CMK (cell line): ENCODE results near the gene ENO4.

ENCODE experiments used
- DNase-seq: peaks from one replicate; pipeline ENCODE4 v3.0.0-alpha.2; 2010; ENCODE audit warnings: low read depth

The ENO4 gene

GRCh38 chr10:116868198-116868676 lies 18.9 kb downstream of the ENO4 start:
- DNase-seq, result no peak

DNA sequence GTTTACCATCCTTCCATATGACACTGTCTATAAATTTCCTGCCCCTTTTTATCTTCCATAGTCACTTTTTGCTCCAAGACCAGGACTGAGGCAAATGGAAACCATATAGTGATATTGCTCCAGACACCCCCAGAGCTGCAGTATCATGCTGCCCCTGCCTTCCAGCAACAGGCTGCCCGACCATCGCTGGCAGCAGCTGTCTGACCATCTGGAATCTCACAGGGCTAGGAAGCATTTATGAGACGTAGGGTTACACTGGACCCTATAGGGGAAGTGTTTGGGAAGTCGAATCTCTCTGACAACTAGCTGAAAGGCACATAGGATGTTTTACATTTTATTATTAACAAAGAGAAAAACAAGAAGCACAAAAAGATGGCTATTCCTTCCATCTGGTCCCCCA lies 19.4 kb downstream of the ENO4 start:
- no peak for DNase-seq

- no peak for DNase-seq
Measured at GRCh38 chr10:116870949-116871348, 21.6 kb downstream of the ENO4 start.

DNA sequence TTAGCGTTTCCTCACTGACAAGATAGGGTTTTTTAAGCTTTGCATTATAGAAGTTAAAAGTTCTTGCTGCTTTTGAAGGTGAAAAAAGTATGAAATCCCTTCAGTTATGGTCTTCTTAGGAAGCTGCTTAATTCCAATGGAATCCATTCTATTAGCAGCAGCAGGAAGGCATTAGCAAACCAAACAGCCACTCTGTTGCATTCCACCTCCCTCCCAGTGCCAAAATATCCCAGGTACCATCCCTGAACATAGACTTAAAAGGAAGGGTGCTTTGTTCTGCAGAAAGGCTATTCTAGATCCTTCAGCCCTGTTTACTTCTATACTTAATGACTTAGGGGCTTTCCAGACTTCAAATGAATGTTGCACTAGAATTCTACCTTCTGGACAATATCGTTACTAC lies 23.8 kb downstream of the ENO4 start:
- DNase-seq, result no peak

DNA sequence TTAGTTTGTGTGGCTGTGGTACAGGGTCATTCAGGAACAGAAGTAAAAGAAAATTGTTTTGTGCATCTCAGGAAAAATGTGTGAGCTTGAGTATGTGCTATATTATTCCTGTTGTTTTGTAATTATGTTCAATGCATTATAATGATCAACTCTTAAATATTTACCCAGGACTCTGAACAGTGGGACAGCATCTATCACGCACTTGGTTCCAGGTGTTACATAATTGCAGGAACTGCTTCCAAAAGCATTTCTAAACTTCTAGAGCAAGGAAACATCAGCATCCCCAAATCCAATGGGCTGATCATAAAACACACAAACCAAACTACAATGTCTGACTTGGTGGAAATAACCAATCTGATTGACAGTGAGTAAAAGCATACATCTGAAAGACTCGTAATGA lies 26.6 kb downstream of the ENO4 start:
- DNase-seq, result no peak

DNA sequence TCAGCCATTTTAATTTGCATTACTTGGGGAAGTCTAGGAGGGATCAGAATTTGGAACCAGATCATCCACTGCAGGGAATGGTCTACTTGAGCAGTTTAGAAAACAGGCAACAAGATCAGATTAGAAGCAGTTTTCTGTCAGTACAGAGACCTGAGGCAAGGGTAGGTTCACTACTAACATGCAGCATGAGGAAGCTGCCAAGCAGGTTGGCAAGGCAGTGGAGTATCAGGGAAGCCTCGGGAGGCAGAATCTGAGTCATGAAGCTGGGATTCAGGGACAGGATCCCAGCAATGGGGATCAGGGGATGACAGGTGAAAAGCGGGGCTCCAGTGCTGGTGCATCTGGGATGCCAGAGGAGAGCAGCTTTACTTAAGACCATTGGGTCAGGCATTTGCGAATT lies 28.1 kb downstream of the ENO4 start:
- DNase-seq, result no peak

- DNase-seq, result no peak
Measured at GRCh38 chr10:116878123-116878522, 28.8 kb downstream of the ENO4 start.

- DNase-seq, result no peak
Measured at GRCh38 chr10:116879817-116880216, 30.5 kb downstream of the ENO4 start.

DNA sequence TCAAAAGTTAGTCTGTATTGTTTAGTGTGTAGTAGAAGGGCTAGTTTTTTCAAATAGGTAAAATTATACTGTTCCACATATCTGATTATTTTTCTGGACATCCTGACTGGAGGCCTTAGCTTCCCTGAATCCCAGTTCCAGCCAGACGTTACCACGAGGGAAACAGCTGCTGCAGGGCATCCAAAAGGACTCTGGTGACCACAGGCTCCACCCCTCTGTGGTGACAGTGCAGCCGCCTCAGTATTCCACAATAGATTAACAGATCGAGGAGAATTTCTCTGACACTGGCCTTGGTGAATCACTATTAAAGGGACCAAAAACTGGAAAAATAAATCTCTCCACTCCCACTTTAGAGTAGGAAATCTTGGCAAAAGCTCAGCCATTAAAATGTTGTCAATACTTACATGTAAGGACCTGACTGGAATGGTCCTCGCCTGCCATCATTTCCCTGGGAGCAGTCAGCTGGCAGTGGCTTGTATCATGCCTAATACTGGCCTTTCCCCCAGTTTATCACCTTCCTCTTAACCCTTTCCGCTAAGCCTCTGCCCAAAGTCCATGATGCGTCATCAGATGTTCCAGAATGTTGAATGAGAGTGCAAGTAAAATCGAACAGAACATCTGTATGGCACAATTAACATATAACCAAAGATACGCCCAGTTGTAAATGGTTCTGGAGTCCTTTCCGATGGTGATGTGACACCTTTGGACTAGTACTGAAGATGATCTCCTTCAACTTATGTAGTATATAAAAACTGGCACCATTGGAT lies 31.6 kb downstream of the ENO4 start:
- no peak for DNase-seq

GRCh38 chr10:116882639-116883038 lies 33.3 kb downstream of the ENO4 start:
- DNase-seq, result no peak

- no peak for DNase-seq
Measured at GRCh38 chr10:116886772-116887171, 37.5 kb downstream of the ENO4 start.

- DNase-seq, result no peak
Measured at GRCh38 chr10:116888380-116889055, 39.2 kb downstream of the ENO4 start.

DNA sequence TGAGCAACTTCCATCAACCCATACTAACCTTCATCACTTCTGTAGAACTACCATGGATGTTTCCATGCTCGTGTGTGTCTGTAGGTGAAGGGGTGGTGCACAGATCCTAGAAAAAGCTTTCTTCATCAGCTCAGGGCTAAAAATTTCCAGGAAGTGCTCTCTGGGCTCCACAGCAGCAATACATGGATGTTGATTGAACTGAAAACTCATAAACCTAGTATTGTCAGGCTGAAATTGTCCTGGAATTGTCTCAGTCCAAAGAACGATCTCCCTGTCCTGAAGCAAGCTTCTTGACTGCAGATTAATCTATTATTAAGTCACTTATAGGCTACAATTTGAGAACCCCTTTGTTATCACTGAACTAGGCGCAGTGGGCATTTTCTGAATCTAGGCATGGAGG lies 39.8 kb downstream of the ENO4 start:
- no peak for DNase-seq

GRCh38 chr10:116891208-116891607 lies 41.9 kb downstream of the ENO4 start:
- DNase-seq, result no peak

GRCh38 chr10:116892907-116893685 lies 43.8 kb downstream of the ENO4 start:
- no peak for DNase-seq

- no peak for DNase-seq
Measured at GRCh38 chr10:116893686-116894037, 44.4 kb downstream of the ENO4 start.

GRCh38 chr10:116899626-116900025 lies 50.3 kb downstream of the ENO4 start:
- DNase-seq, result no peak

DNA sequence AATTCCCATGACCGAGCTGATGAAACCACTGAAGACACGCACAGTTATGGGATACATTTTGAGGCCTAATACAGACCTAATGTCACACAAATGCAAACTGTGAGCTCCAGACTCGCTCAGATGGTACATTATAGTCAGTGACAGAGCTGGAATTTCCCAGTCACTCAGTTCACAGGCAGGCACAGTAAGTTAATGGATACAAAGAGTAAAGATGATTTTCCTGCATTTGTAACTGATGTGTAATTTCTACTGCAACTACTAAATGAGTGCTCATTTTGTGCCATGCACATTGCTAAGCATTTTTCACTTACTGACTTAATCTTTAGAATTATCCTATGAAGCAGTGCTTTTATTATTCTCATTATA lies 56.5 kb downstream of the ENO4 start:
- no peak for DNase-seq

GRCh38 chr10:116907245-116907987 lies 58.1 kb downstream of the ENO4 start:
- no peak for DNase-seq

DNA sequence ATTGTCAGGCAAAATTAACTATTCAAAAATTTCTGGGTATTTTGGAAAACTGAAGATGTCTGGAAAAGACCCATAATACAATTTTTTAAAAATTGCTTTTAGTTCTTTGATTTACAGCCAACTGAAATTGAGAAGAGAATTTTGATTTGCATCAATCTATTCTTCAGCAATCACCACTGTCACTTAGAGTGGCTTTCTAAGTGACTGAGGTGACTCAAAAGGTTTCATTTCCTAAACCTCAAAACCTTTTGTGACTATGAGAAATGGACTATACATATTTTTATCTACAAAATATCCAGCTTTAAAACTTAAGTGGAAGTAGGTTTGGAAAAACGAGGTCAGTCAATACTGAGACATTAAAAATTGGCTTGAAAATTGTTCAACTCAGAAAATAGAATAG lies 60.0 kb downstream of the ENO4 start:
- DNase-seq, result no peak

DNA sequence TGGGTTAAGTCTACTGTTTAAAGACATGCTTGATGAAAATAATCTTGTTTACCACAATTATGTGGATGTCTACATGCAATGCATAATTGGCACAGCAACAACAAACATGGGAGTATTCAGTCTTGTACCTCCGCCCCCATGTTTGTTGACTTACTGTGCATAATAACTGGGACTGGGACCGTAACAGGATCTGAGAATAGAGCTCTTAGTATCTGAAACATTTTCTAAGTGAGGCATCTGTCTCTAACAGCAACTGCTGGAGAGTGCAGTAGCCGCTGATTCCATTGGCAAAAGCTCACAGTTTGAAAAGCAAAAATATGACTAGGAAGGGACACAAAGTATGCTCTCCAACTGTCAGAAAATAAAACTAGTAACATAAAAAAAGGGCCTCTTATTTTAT lies 61.6 kb downstream of the ENO4 start:
- DNase-seq, result no peak

DNA sequence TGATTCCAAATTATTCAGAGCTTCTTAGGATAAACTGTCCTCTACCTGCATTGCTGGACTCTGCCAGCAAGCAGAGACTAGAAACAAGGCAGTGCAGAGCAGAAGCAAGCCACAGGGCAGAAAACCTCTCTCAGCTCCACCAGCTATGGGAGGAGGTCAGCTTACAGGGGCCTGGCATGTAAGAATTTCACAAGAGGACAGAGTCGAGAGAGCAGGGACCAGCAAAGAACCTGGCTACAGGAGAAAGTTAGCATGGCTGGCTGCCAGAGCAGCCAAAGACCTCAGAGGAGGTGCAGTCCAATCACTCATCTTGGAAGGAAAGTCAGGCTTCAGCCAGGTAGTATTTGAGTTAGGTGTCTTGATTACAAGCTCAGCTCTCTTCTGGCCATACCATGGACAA lies 62.9 kb downstream of the ENO4 start:
- DNase-seq, result no peak
